Measurements from ENCODE around the gene RNASE12. TPM values are rescaled to one million over a fixed set of nuclear protein-coding genes. Genes with fewer than 3 reads are reported as not detected.
A peak's percentile ranks its signal among the peaks of the same experiment; 100 is the strongest.

The RNASE12 gene
- total and polyA plus RNA-seq, 9 of the 15 experiments (the other 6 are each of a cell fraction or from before 2014, with no cell fraction given): 0.24 TPM; not detected in 8

- TF ChIP-seq ZBTB34 (CRISPR knock-in tag; IDR thresholded peaks at IDR 0.05) (no peak), POLR2G (IDR thresholded peaks at IDR 0.05; ENCODE audit: low read depth, low read length) (no peak), RCOR1 (IDR thresholded peaks at IDR 0.05; ENCODE audit: borderline replicate concordance in 1 of 2, low read depth in 2 of 2, low read length in 2 of 2) (peak in 1 of 2 experiments; percentile 70; a peak in 2 of 4 replicates), EHMT2 (IDR thresholded peaks at IDR 0.05) (0 out of 2 replicates have a peak, but pooled peaks have one; percentile 51), NFIX (CRISPR knock-in tag; IDR thresholded peaks at IDR 0.05; ENCODE audit: low read depth) (no peak), NFATC3 (IDR thresholded peaks at IDR 0.05) (no peak), ETV5 (CRISPR knock-in tag; IDR thresholded peaks at IDR 0.05; ENCODE audit: low read depth) (no peak), KLF6 (CRISPR knock-in tag; IDR thresholded peaks at IDR 0.05; ENCODE audit: borderline replicate concordance) (no peak), DIDO1 (tag; IDR thresholded peaks at IDR 0.05; ENCODE audit: low read depth) (no peak), NR1H2 (CRISPR knock-in tag; IDR thresholded peaks at IDR 0.05) (no peak), HNRNPLL (IDR thresholded peaks at IDR 0.05; ENCODE audit: low read depth, low read length, poor library complexity, severe bottlenecking) (no peak), TAF1 (IDR thresholded peaks at IDR 0.05; ENCODE audit: control insufficient read depth, extremely low read depth, insufficient read depth, low read length, severe bottlenecking) (no peak), PRDM10 (IDR thresholded peaks at IDR 0.05; ENCODE audit: partially characterized antibody) (no peak), HMBOX1 (IDR thresholded peaks at IDR 0.05) (0 out of 2 replicates have a peak, but pooled peaks have one; percentile 22)
- TF ChIP-seq, protein P1, sequence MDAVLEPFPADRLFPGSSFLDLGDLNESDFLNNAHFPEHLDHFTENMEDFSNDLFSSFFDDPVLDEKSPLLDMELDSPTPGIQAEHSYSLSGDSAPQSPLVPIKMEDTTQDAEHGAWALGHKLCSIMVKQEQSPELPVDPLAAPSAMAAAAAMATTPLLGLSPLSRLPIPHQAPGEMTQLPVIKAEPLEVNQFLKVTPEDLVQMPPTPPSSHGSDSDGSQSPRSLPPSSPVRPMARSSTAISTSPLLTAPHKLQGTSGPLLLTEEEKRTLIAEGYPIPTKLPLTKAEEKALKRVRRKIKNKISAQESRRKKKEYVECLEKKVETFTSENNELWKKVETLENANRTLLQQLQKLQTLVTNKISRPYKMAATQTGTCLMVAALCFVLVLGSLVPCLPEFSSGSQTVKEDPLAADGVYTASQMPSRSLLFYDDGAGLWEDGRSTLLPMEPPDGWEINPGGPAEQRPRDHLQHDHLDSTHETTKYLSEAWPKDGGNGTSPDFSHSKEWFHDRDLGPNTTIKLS (IDR thresholded peaks at IDR 0.05; ENCODE audit: borderline replicate concordance, low read depth): no peak
- TF ChIP-seq, protein P2, sequence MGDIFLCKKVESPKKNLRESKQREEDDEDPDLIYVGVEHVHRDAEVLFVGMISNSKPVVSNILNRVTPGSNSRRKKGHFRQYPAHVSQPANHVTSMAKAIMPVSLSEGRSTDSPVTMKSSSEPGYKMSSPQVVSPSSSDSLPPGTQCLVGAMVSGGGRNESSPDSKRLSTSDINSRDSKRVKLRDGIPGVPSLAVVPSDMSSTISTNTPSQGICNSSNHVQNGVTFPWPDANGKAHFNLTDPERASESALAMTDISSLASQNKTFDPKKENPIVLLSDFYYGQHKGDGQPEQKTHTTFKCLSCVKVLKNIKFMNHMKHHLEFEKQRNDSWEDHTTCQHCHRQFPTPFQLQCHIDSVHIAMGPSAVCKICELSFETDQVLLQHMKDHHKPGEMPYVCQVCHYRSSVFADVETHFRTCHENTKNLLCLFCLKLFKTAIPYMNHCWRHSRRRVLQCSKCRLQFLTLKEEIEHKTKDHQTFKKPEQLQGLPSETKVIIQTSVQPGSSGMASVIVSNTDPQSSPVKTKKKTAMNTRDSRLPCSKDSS (IDR thresholded peaks at IDR 0.05; ENCODE audit: low read depth, partially characterized antibody): no peak
Measured at GRCh38 chr14:20568393-20568792, 22.8 kb downstream of the RNASE12 start (continued).

Data from K562 (cell line).